HG02759 (cell line): Measurements from ENCODE around the gene TRIM50.
A peak's percentile ranks its signal among the peaks of the same experiment; 100 is the strongest.
"Not testable (repeated sequence)": the region's sequence is repeated elsewhere in the genome, so short reads cannot be mapped to it uniquely, and the experiment has no call there.

Experiments
- ATAC-seq: cut with Tn5 transposase; IDR thresholded peaks from one replicate; pipeline ENCODE4 v1.9.1; 2021; ENCODE audit warnings: mild to moderate bottlenecking, moderate library complexity; ENCODE audit not compliant: unreplicated experiment

Gene TRIM50

GRCh38 chr7:73316521-73316920, 11.4 kb downstream of the TRIM50 start:
- no peak for ATAC-seq

DNA sequence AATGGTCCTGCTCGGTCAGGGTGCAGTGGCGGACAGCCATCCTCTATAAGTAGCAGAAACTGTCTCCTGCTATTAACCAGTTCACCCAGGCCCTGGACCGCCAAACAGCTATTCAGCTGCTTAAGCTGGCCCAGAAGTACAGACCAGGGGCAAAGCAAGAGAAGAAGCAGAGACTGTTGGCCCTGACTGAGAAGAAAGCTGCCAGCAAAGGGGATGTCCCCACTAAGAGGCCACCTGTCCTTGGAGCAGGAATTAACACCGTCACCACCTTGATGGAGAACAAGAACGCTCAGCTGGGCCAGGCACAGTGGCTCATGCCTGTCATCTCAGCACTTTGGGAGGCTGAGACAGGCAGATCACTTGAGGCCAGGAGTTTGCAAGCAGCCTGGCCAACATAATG, 13.6 kb downstream of the TRIM50 start:
- no peak for ATAC-seq

GRCh38 chr7:73313521-73313906, 14.4 kb downstream of the TRIM50 start:
- no peak for ATAC-seq

- ATAC-seq: no peak
Measured at GRCh38 chr7:73312831-73313520, 14.9 kb downstream of the TRIM50 start.

DNA sequence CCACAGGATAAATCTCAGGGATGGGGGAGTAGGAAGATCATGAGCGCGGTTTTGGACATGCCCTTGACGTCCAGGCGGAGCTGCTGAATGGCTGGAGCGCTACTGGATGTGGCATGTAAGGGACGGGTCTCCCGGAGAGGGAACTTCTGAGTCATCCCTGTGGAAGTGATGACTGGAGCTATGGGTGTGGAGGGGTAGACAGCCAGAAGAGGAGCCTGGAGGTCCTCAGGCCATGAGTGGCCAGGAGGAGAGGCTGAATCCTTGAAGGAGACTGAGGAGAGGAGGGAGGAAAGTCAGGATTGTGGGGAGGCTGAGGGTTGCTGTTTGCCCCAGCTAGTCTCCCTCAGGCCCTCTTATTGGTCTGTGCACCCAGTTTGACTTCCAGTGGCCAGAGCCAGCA, 16.5 kb downstream of the TRIM50 start:
- ATAC-seq: not testable (repeated sequence)

DNA sequence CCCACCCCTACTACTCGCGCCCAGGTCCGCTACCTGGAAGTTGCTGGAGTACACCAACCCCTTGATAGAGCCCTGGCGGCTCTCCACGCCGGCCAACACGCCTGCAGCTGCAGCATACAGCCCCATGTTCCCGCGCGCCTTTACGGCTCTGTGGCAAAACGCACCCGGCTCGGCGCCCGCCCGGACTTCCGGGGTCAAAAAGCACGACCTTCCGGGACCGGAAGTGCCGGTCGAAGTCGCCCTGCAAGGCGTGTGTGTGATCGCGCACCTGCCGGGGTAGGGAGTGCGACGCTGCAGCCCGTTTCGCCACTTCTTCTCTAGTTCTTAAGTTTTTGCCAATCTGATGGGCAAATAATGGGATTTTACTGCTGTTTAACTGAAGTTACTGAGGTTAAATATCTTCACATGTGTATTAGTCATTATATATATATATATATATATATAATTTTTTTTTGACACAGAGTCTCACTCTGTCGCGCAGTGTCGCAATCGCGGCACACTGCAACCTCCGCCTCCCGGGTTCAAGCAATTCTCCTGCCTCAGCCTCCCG, 19.1 kb downstream of the TRIM50 start, which contains the start of gene NSUN5:
TSS of gene NSUN5 (minus strand) at position 162 of the 550 bp plus-strand sequence. CDS start at position 126, 36 bp downstream.
- ATAC-seq: peak; percentile 94

DNA sequence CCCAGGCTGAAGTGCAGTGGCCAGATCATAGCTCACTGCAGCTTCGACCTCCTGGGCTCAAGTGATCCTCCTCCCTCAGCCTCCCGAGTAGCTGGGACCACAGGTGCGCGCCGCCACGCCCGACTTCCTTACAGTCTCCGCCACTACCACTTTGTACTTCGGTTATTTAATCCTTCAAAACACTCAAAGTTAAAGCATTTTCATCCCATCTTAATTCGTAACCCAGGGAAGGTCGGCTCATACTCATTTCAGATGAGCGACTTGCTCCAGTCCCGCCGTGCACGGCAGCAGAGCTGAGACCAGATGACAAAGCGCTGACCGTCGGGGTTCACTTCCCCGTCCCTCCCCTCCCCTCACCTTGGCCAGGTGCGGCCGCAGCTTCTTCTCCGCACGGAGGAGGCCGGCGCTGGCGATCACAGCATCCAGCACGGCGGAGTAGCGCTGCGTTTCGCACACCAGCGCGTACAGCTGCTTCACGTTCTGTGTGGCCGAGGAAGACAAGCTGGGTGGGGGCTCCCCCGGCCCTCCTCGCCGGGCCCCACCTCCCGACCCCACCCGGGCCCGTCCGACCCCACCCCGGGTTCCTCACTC, 19.7 kb downstream of the TRIM50 start:
- peak; percentile 66 for ATAC-seq

DNA sequence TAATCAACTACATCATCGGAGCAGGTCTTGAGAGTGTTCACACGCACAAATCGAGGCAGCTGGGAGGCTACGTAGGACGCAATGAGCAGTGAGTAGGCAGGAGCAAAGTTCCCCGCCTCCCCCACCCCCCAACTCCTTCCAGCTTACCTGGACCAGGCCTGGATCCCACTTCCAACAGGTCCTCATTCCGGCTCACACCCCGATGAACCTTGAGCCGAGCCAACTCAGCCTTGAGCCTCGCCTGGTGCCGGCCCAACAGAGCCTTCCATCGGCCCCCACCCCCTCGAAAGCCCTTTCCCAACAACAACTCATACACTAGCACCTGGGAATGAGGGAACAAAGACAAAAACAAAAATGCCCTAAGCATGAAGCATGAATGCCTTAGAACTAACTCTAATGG, 20.4 kb downstream of the TRIM50 start:
- no peak for ATAC-seq

DNA sequence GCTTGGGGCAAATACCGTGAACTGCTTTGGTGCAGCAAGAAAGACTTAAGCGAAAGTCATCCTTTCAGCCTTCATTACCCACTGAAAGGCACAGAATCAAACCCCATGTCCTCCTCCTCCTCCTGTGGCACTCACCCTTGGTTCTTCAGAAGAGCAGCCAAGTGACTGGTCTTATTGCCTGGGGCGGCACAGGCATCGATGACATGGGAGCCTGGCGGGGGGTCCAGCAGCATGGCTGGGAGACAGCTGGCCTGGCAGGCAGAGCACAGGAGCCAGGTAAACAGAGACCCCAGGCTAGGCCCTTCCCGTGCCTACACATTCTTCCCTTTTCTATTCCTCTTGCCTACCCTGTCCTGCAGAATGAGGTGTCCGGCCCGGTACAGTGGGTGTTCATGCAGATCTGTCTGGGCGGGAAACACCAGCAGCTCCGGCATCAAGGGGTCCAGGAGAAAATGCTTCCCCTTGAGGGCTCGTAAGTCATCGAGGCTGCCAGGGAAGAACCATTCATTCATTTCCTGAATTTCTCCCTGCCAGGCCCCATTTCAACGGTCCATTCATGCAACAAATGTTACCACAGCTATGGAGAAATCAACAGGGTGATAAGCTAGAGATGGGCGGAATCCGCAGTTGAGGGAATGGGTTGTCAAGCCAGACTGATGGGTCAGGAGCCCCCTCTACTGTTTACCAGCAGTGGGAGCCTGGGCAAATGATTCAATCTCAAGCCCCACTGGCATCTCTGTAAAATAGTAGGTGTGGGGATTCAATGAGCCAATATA, 23.1 kb downstream of the TRIM50 start:
- ATAC-seq: not testable (repeated sequence)

DNA sequence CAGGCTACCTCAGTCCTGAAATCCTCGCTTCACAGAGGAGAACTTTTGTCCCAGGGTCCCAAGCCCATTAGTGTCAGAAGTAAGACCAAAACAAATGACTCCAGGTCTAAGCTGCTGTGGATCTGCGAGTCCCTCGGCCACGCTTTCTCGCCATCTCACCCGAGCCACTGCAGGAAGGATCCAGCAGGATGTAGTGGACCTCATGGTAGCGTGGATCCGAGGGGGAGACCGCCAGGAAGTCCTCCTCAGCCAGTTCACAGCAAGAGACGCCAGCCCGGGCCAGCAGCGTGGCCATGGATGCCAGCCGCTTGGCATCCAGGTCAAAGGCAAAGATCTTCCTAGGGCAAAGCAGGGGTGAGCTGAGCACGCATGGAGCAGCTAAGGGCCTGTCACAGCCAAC, 23.8 kb downstream of the TRIM50 start:
- ATAC-seq: no peak

DNA sequence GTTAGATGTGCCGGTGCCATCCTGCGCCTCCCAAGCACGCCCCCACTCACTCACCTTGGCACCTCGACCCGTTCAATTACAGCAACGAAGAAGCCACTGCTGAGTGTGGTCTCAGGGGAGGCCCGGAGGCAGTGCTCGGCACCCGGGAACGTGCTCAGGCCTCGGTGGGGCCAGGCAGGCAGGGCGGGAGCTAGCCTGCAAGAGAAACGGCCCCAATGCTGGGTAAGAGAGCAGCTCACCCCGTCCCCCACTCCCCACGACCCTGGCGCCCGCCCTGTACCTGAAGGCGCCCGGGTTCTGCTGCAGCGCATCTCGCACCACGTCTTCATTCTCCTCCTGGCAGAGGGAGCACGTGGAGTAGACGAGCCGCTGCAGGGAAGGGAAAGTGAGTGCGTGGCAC, 24.3 kb downstream of the TRIM50 start:
- no peak for ATAC-seq

DNA sequence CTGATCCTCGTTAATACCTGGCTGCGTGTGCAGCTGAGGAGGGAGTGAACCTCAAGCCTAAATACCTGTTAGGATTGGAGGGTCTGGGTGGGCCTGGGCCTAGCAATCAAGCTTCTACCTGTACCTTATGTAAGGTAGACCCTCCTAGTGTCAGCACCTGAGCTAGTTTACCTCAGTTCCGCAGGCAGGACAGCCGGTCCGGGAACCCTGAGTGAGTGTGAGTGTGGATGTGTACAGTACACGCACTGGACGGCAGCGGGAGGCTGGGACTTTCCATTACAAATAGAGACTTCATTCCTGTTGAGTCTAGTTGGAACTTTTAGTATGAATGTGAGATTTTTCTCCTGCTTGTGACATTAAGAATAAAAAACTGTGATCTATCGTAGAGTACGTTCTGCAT, 25.0 kb downstream of the TRIM50 start:
- not testable (repeated sequence) for ATAC-seq

GRCh38 chr7:73301108-73301507, 26.8 kb downstream of the TRIM50 start:
- not testable (repeated sequence) for ATAC-seq

DNA sequence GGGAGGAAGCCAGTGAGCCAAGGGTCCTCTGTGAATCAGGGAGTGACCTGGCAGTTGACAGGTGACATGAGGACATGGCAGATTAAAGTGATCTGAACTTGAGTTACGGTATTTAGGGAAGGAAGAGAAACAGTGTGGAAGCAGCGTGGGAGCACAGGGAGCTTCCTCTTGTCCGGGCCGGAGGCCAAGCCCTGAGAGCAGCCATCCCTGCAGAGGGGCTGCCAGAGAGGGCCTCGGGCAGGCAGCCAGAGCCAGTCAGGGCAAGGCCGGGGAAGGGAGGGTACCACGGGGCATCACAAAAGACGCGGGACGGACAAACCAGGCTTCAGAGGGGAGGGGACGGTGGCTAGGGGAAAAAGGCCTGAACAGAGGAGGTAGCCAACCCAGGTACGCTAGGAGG, 28.1 kb downstream of the TRIM50 start:
- ATAC-seq: not testable (repeated sequence)

DNA sequence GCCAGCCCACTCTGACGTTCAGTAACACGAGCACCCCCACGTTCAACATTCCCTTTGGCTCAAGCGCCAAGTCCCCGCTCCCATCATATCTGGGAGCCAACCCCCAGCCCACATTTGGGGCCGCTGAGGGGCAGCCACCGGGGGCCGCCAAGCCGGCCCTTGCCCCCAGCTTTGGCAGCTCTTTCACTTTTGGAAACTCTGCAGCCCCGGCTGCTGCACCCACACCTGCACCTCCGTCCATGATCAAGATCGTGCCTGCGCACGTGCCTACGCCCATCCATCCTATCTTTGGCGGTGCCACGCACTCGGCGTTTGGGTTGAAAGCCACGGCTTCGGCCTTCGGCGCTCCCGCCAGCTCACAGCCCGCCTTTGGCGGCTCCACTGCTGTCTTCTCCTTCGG, 30.2 kb downstream of the TRIM50 start:
- not testable (repeated sequence) for ATAC-seq

GRCh38 chr7:73297235-73297634, 30.6 kb downstream of the TRIM50 start:
- ATAC-seq: not testable (repeated sequence)

DNA sequence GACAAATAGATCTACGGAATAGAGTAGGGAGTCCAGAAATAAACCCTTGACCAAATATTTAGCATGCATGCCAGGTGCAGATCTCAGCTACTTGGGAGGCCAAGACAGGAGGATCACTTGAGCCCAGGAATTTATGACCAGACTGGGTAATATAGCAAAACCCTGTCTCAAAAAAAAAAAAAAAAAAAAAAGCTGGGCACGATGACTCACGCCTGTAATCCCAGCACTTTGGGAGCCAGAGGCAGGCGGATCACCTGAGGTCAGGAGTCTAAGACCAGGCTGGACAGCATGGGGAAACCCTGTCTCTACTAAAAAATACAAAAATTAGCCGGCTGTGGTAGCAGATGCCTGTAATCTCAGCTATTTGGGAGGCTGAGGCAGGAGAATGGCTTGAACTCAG, 50.7 kb downstream of the TRIM50 start:
- not testable (repeated sequence) for ATAC-seq

DNA sequence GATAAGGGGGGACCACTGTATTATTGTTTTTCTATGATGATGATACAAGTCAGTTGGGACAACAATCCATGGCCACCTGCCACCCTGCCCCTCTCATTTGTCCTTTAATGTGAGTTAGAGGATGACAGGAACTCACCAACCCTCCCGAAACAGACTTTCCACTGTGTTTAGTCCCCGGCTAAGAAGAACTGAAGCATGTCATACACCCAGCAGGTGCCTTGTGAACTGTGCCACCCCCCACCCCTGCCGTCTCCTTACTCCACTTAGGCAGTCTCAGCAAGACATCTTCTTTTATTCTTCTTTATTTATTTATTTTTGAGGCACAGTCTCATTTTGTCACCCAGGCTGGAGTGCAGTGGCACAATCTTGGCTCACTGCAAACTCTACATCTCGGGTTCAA, 60.1 kb downstream of the TRIM50 start:
- not testable (repeated sequence) for ATAC-seq

DNA sequence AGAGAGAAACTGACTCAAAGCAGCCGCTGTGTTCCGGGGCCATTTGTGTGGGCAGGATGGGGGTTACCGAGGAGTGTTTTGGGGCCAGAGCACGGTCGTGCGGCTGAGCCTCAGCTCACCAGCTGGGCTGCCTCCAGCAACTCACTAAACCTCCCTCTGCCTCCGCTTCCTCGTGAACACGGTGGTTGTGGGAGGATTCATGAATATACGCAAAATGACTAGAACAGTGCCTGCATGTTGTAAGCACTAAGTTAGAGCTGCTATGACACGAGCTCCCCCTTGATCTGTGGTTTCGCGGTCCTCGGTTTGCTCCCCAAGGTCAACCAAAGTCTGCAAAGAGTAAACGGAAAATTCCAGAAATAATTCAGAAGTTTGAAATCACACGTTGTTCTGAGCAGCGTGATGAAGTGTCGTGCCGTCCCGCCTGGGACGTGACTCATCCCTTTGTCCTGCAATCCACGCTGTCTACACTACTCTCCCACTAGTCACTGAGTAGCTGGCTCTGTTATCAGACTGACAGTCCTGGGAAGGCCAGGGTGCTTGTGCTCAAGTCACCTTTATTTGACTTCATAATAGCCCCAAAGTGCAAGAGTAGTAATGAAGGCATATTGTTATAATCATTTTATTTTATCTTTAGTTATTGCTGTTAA, 61.0 kb downstream of the TRIM50 start:
- peak; percentile 83 for ATAC-seq
